ENCODE data around the gene NCKAP1.

Gene NCKAP1

GRCh38 chr2:182973441-182974352 is 64.6 kb downstream of the NCKAP1 start:
- Histone ChIP-seq H4K91ac (ENCODE audit: low read depth, low read length) (no peak overlapping the region), H3K36me3 (ENCODE audit: control insufficient read depth in 1 of 2, insufficient read depth in 2 of 2, low read length in 2 of 2) (peaks cover 4 to 6% of the 10 kb centered on the region in 2 experiments), H3K27ac (ENCODE audit: low read depth, low read length) (no peak overlapping the region), H2BK120ac (ENCODE audit: insufficient read depth, low read length, poor library complexity) (no peak overlapping the region), H2AFZ (ENCODE audit: insufficient read depth, low read length, poor library complexity) (no peak overlapping the region), H3K9me3 (ENCODE audit: insufficient read depth, low read depth, low read length) (no peaks in the 10 kb centered on the region), H3K79me1 (ENCODE audit: low read length) (no peaks in the 10 kb centered on the region), H3K23ac (ENCODE audit: low read length) (no peak overlapping the region), H2AK5ac (ENCODE audit: low read length) (no peak overlapping the region), H3K9ac (ENCODE audit: low read length) (no peak overlapping the region), H3K4me2 (ENCODE audit: low read length) (no peak overlapping the region), H3K4me3 (ENCODE audit: low read depth, low read length) (no peak overlapping the region), H3K4ac (ENCODE audit: low read depth, low read length) (no peak overlapping the region), H4K12ac (ENCODE audit: low read depth, low read length) (no peak overlapping the region), H3K14ac (ENCODE audit: low read length) (no peak overlapping the region), H2BK12ac (ENCODE audit: low read length) (no peak overlapping the region), H3K18ac (ENCODE audit: low read length) (no peak overlapping the region), H3K79me2 (ENCODE audit: control insufficient read depth, insufficient read depth, low read length, poor library complexity) (no peaks in the 10 kb centered on the region), H4K8ac (ENCODE audit: low read depth, low read length) (no peak overlapping the region), H3K4me1 (ENCODE audit: control insufficient read depth in 1 of 2, insufficient read depth in 2 of 2, low read length in 2 of 2) (no peaks in the 10 kb centered on the region), H2BK5ac (ENCODE audit: low read depth, low read length, poor library complexity) (no peak overlapping the region), H3K27me3 (ENCODE audit: insufficient read depth, low read length) (no peaks in the 10 kb centered on the region)
- DNase-seq = no peak
- WGBS (ENCODE audit: extremely low coverage, insufficient coverage, insufficient read length) = no CpG with 5 or more reads among the region's 1 CpG

GRCh38 chr2:182972548-182972942 is 65.7 kb downstream of the NCKAP1 start:
- H3K36me3 ChIP-seq (ENCODE audit: control insufficient read depth in 1 of 2, insufficient read depth in 2 of 2, low read length in 2 of 2) = peaks cover 6 to 9% of the 10 kb centered on the region in 2 experiments
- no peaks in the 10 kb centered on the region for H3K79me1 ChIP-seq (ENCODE audit: low read length)
- H2AK5ac ChIP-seq (ENCODE audit: low read length) = no peak overlapping the region
- no peak overlapping the region for H2BK12ac ChIP-seq (ENCODE audit: low read length)
- H4K91ac ChIP-seq (ENCODE audit: low read depth, low read length) = no peak overlapping the region
- H3K9ac ChIP-seq (ENCODE audit: low read length) = no peak overlapping the region
- H3K27ac ChIP-seq (ENCODE audit: low read depth, low read length) = no peak overlapping the region
- H3K4me1 ChIP-seq (ENCODE audit: control insufficient read depth in 1 of 2, insufficient read depth in 2 of 2, low read length in 2 of 2) = no peaks in the 10 kb centered on the region
- no peaks in the 10 kb centered on the region for H3K79me2 ChIP-seq (ENCODE audit: control insufficient read depth, insufficient read depth, low read length, poor library complexity)
- H3K23ac ChIP-seq (ENCODE audit: low read length) = no peak overlapping the region
- no peak overlapping the region for H3K4me3 ChIP-seq (ENCODE audit: low read depth, low read length)
- no peak overlapping the region for H3K18ac ChIP-seq (ENCODE audit: low read length)
- H4K8ac ChIP-seq (ENCODE audit: low read depth, low read length) = no peak overlapping the region
- no CpG with 5 or more reads among the region's 3 CpGs for WGBS (ENCODE audit: extremely low coverage, insufficient coverage, insufficient read length)
- H4K12ac ChIP-seq (ENCODE audit: low read depth, low read length) = no peak overlapping the region
- H3K9me3 ChIP-seq (ENCODE audit: insufficient read depth, low read depth, low read length) = no peaks in the 10 kb centered on the region
- no peaks in the 10 kb centered on the region for H3K27me3 ChIP-seq (ENCODE audit: insufficient read depth, low read length)
- no peak for DNase-seq
- no peak overlapping the region for H3K4ac ChIP-seq (ENCODE audit: low read depth, low read length)
- no peak overlapping the region for H3K14ac ChIP-seq (ENCODE audit: low read length)
- H3K4me2 ChIP-seq (ENCODE audit: low read length) = no peak overlapping the region
- H2BK120ac ChIP-seq (ENCODE audit: insufficient read depth, low read length, poor library complexity) = no peak overlapping the region
- H2BK5ac ChIP-seq (ENCODE audit: low read depth, low read length, poor library complexity) = no peak overlapping the region
- no peak overlapping the region for H2AFZ ChIP-seq (ENCODE audit: insufficient read depth, low read length, poor library complexity)

- Histone ChIP-seq H3K9ac (ENCODE audit: low read length) (no peak overlapping the region), H4K91ac (ENCODE audit: low read depth, low read length) (no peak overlapping the region)
- no CpG with 5 or more reads among the region's 3 CpGs for WGBS (ENCODE audit: extremely low coverage, insufficient coverage, insufficient read length)
These were observed 66.3 kb downstream of the NCKAP1 start for GRCh38 chr2:182971820-182972547.

GRCh38 chr2:182970486-182970885 is 67.8 kb downstream of the NCKAP1 start:
- H3K27me3 ChIP-seq (ENCODE audit: insufficient read depth, low read length) = no peaks in the 10 kb centered on the region
- H3K9ac ChIP-seq (ENCODE audit: low read length) = no peak overlapping the region
- H2BK120ac ChIP-seq (ENCODE audit: insufficient read depth, low read length, poor library complexity) = no peak overlapping the region
- H3K4me2 ChIP-seq (ENCODE audit: low read length) = no peak overlapping the region
- no peak overlapping the region for H2AK5ac ChIP-seq (ENCODE audit: low read length)
- H2BK12ac ChIP-seq (ENCODE audit: low read length) = no peak overlapping the region
- H3K27ac ChIP-seq (ENCODE audit: low read depth, low read length) = no peak overlapping the region
- no peaks in the 10 kb centered on the region for H3K9me3 ChIP-seq (ENCODE audit: insufficient read depth, low read depth, low read length)
- H4K8ac ChIP-seq (ENCODE audit: low read depth, low read length) = no peak overlapping the region
- H4K12ac ChIP-seq (ENCODE audit: low read depth, low read length) = no peak overlapping the region
- H3K4me1 ChIP-seq (ENCODE audit: control insufficient read depth in 1 of 2, insufficient read depth in 2 of 2, low read length in 2 of 2) = no peaks in the 10 kb centered on the region
- no peak overlapping the region for H2BK5ac ChIP-seq (ENCODE audit: low read depth, low read length, poor library complexity)
- no peak overlapping the region for H3K18ac ChIP-seq (ENCODE audit: low read length)
- peaks cover under 1 to 7% of the 10 kb centered on the region in 2 experiments for H3K36me3 ChIP-seq (ENCODE audit: control insufficient read depth in 1 of 2, insufficient read depth in 2 of 2, low read length in 2 of 2)
- no peaks in the 10 kb centered on the region for H3K79me1 ChIP-seq (ENCODE audit: low read length)
- H3K23ac ChIP-seq (ENCODE audit: low read length) = no peak overlapping the region
- H2AFZ ChIP-seq (ENCODE audit: insufficient read depth, low read length, poor library complexity) = no peak overlapping the region
- DNase-seq = no peak
- H3K4me3 ChIP-seq (ENCODE audit: low read depth, low read length) = no peak overlapping the region
- WGBS (ENCODE audit: extremely low coverage, insufficient coverage, insufficient read length) = no CpG with 5 or more reads among the region's 1 CpG
- H3K79me2 ChIP-seq (ENCODE audit: control insufficient read depth, insufficient read depth, low read length, poor library complexity) = no peaks in the 10 kb centered on the region
- no peak overlapping the region for H3K4ac ChIP-seq (ENCODE audit: low read depth, low read length)
- H4K91ac ChIP-seq (ENCODE audit: low read depth, low read length) = no peak overlapping the region
- no peak overlapping the region for H3K14ac ChIP-seq (ENCODE audit: low read length)

More at GRCh38 chr2:182971820-182972547, 66.3 kb downstream of the NCKAP1 start:
- Histone ChIP-seq H3K23ac (ENCODE audit: low read length) (no peak overlapping the region), H3K9me3 (ENCODE audit: insufficient read depth, low read depth, low read length) (no peaks in the 10 kb centered on the region), H3K4ac (ENCODE audit: low read depth, low read length) (no peak overlapping the region), H3K4me1 (ENCODE audit: control insufficient read depth in 1 of 2, insufficient read depth in 2 of 2, low read length in 2 of 2) (no peaks in the 10 kb centered on the region), H3K27ac (ENCODE audit: low read depth, low read length) (no peak overlapping the region), H3K79me1 (ENCODE audit: low read length) (no peaks in the 10 kb centered on the region), H4K12ac (ENCODE audit: low read depth, low read length) (no peak overlapping the region), H2BK12ac (ENCODE audit: low read length) (no peak overlapping the region), H3K4me3 (ENCODE audit: low read depth, low read length) (no peak overlapping the region), H2BK120ac (ENCODE audit: insufficient read depth, low read length, poor library complexity) (no peak overlapping the region), H3K14ac (ENCODE audit: low read length) (no peak overlapping the region), H3K36me3 (ENCODE audit: control insufficient read depth in 1 of 2, insufficient read depth in 2 of 2, low read length in 2 of 2) (peaks cover 3 to 6% of the 10 kb centered on the region in 2 experiments), H2BK5ac (ENCODE audit: low read depth, low read length, poor library complexity) (no peak overlapping the region), H3K4me2 (ENCODE audit: low read length) (no peak overlapping the region), H3K18ac (ENCODE audit: low read length) (no peak overlapping the region), H3K79me2 (ENCODE audit: control insufficient read depth, insufficient read depth, low read length, poor library complexity) (no peaks in the 10 kb centered on the region), H3K27me3 (ENCODE audit: insufficient read depth, low read length) (no peaks in the 10 kb centered on the region), H2AFZ (ENCODE audit: insufficient read depth, low read length, poor library complexity) (no peak overlapping the region), H4K8ac (ENCODE audit: low read depth, low read length) (no peak overlapping the region), H2AK5ac (ENCODE audit: low read length) (no peak overlapping the region)
- DNase-seq = no peak

Measured in trophoblast cell (in vitro differentiated cells and primary cell).